MM.1S (cell line): ENCODE results near the gene NYNRIN.

Experiments
- CTCF ChIP-seq: fragments of 300-600 bp; sonication (generic); IDR thresholded peaks from 2 replicates; pipeline ENCODE4 v1.5.1; 2016; ENCODE audit warnings: antibody characterized with exemption, low read length, mixed read lengths
- EZH2 ChIP-seq: fragments of 300-600 bp; sonication (generic); optimal IDR thresholded peaks from 2 replicates; pipeline ENCODE3; 2017; ENCODE audit warnings: low read depth, mild to moderate bottlenecking, antibody characterized with exemption, low read length, mixed read lengths

GRCh38 chr14:24416254-24416931 lies 17.6 kb downstream of the NYNRIN start:
- TF ChIP-seq CTCF (no peak), EZH2 (no peak)
